Esophagus muscularis mucosa (tissue), 4 donors: ENCODE data around the gene INPP5F.

ENCODE experiments used
- EP300 ChIP-seq: sonication (generic); formaldehyde crosslinking; IDR thresholded peaks from one replicate; pipeline ENCODE4 v1.6.1; 2017; ENCODE audit warnings: antibody characterized with exemption
- POLR2A ChIP-seq: fragments of 450-650 bp; IDR thresholded peaks from one replicate; pipeline ENCODE4 v1.6.1; 2017; ENCODE audit warnings: antibody characterized with exemption, moderate library complexity, mild to moderate bottlenecking, low read depth
- TF ChIP-seq, protein P1 (sequence below), 3 experiments: fragments of 200-600 bp in 2 of 3; fragments of 450-650 bp in 1 of 3; sonication (generic) in 2 of 3; IDR thresholded peaks; one replicate each; pipeline ENCODE4 v1.5.1; 2017 to 2019; ENCODE audit warnings: antibody characterized with exemption in 3 of 3, mild to moderate bottlenecking in 2 of 3, moderate library complexity in 1 of 3

- TF ChIP-seq, protein P1, sequence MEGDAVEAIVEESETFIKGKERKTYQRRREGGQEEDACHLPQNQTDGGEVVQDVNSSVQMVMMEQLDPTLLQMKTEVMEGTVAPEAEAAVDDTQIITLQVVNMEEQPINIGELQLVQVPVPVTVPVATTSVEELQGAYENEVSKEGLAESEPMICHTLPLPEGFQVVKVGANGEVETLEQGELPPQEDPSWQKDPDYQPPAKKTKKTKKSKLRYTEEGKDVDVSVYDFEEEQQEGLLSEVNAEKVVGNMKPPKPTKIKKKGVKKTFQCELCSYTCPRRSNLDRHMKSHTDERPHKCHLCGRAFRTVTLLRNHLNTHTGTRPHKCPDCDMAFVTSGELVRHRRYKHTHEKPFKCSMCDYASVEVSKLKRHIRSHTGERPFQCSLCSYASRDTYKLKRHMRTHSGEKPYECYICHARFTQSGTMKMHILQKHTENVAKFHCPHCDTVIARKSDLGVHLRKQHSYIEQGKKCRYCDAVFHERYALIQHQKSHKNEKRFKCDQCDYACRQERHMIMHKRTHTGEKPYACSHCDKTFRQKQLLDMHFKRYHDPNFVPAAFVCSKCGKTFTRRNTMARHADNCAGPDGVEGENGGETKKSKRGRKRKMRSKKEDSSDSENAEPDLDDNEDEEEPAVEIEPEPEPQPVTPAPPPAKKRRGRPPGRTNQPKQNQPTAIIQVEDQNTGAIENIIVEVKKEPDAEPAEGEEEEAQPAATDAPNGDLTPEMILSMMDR (IDR thresholded peaks at IDR 0.05) = no peak
- TF ChIP-seq POLR2A (no peak), EP300 (no peak)
Measured at GRCh38 chr10:119824299-119824698, 98.4 kb downstream of the INPP5F start.
